A549 (cell line): ENCODE results near the gene HNRNPUL1. TPM values are rescaled to one million over a fixed set of nuclear protein-coding genes. Genes with fewer than 3 reads are reported as not detected.

Experiments used
- ATAC-seq, 2 experiments: fragments of 200-7000 bp in 1 of 2; fragments of >200 bp in 1 of 2; cut with Nextera tagmentation in 1 of 2; cut with Tn5 transposase in 1 of 2; 3 replicates each; pipeline versions ENCODE4 v1.8.0 to v1.9.1; 2018 to 2020; ENCODE audit warnings: mild to moderate bottlenecking in 1 of 2, moderate library complexity in 1 of 2
- CTCF ChIA-PET: fragments of 300-600 bp; sonication (Branson Sonifier 250); formaldehyde crosslinking; extraction: SDS; loops from one replicate; lab custom pipeline; 2021; ENCODE audit warnings: antibody characterized with exemption, inconsistent platforms; lab: Yijun Ruan, JAX
- POLR2A ChIA-PET: fragments of 350-600 bp; formaldehyde crosslinking; extraction: SDS; loops from one replicate; lab custom pipeline; 2021; ENCODE audit warnings: antibody characterized with exemption, inconsistent platforms; lab: Yijun Ruan, JAX
- DNase-seq, 2 experiments: peaks; one replicate each; pipeline versions ENCODE4 v3.0.0 to v3.0.0-alpha.2; 2011 to 2016; ENCODE audit warnings: low read depth in 1 of 2, low spot score in 1 of 2
- FAIRE-seq: peaks from 2 replicates; lab custom pipeline; 2011; peaks lifted over from hg19 to GRCh38; lab: Jason Lieb, UNC
- H3K27ac ChIP-seq, 2 experiments: fragments of >200 bp; sonication (Bioruptor Twin); formaldehyde crosslinking; 3 replicates each; pipeline ENCODE4 v1.5.1; 2016 to 2017
- H3K4me1 ChIP-seq: fragments of >200 bp; sonication (Bioruptor Twin); formaldehyde crosslinking; 3 replicates; pipeline ENCODE4 v1.6.1; 2016
- H3K4me2 ChIP-seq: fragments of >200 bp; sonication (Bioruptor Twin); formaldehyde crosslinking; 3 replicates; pipeline ENCODE4 v1.6.1; 2016
- H3K4me3 ChIP-seq: fragments of >200 bp; sonication (Bioruptor Twin); formaldehyde crosslinking; 3 replicates; pipeline ENCODE4 v1.5.1; 2016
- H3K9me3 ChIP-seq: fragments of >200 bp; sonication (Bioruptor Twin); formaldehyde crosslinking; 3 replicates; pipeline ENCODE4 v1.6.1; 2016
- BHLHE40 ChIP-seq: IDR thresholded peaks from 2 replicates; pipeline ENCODE4 v1.6.1; 2012; ENCODE audit warnings: low read depth, low read length, inconsistent platforms
- CHD2 ChIP-seq: fragments of 150-350 bp; IDR thresholded peaks from 2 replicates; pipeline ENCODE4 v1.6.1; 2014; ENCODE audit warnings: low read length; ENCODE audit not compliant: partially characterized antibody
- ESRRA ChIP-seq: fragments of 150-350 bp; IDR thresholded peaks from 2 replicates; pipeline ENCODE4 v1.6.1; 2014; ENCODE audit warnings: mild to moderate bottlenecking, low read length, borderline replicate concordance
- FOSL2 ChIP-seq, 2 experiments: fragments of 450-650 bp in 1 of 2; fragments of >200 bp in 1 of 2; sonication (Bioruptor Twin) in 1 of 2; formaldehyde crosslinking; IDR thresholded peaks; 2 replicates each; pipeline versions ENCODE4 v1.5.0 to v1.6.1; 2016 to 2020; ENCODE audit warnings: mild to moderate bottlenecking in 1 of 2, moderate library complexity in 1 of 2
- HDAC2 ChIP-seq: fragments of 200-600 bp; sonication (generic); IDR thresholded peaks from 2 replicates; pipeline ENCODE4 v1.6.1; 2016
- HMGXB4 ChIP-seq: fragments of 250-450 bp; sonication (Bioruptor Pico); IDR thresholded peaks from 2 replicates; pipeline ENCODE4 v1.5.0; 2021; ENCODE audit warnings: mild to moderate bottlenecking, moderate library complexity, borderline replicate concordance
- JUN ChIP-seq, 2 experiments: fragments of >200 bp; sonication (Bioruptor Twin); formaldehyde crosslinking; IDR thresholded peaks; 2 replicates in 1 of 2; 3 replicates in 1 of 2; pipeline ENCODE4 v1.6.1; 2016 to 2017
- KDM1A ChIP-seq: fragments of 200-600 bp; sonication (generic); IDR thresholded peaks from 2 replicates; pipeline ENCODE4 v1.6.1; 2016; ENCODE audit warnings: low read depth, mild to moderate bottlenecking
- KDM5A ChIP-seq: fragments of 200-600 bp; sonication (generic); IDR thresholded peaks from 2 replicates; pipeline ENCODE4 v1.6.1; 2016; ENCODE audit warnings: antibody characterized with exemption, mild to moderate bottlenecking
- MAFK ChIP-seq: fragments of 450-650 bp; IDR thresholded peaks from 2 replicates; pipeline ENCODE4 v1.6.1; 2014; ENCODE audit not compliant: partially characterized antibody
- PHF8 ChIP-seq: fragments of 200-600 bp; sonication (generic); IDR thresholded peaks from 2 replicates; pipeline ENCODE4 v1.6.1; 2016; ENCODE audit warnings: low read depth, mild to moderate bottlenecking, antibody characterized with exemption, moderate library complexity, borderline replicate concordance
- RARB ChIP-seq: fragments of 250-450 bp; sonication (Bioruptor Pico); IDR thresholded peaks from 2 replicates; pipeline ENCODE4 v1.8.0; 2021; ENCODE audit warnings: mild to moderate bottlenecking, moderate library complexity
- RFX5 ChIP-seq: fragments of 450-650 bp; IDR thresholded peaks from 2 replicates; pipeline ENCODE4 v1.7.1; 2014; ENCODE audit warnings: antibody characterized with exemption, mild to moderate bottlenecking, moderate library complexity
- SREBF2 ChIP-seq: fragments of 450-650 bp; IDR thresholded peaks from 2 replicates; pipeline ENCODE4 v1.6.1; 2014; ENCODE audit warnings: mild to moderate bottlenecking, moderate library complexity
- ZNF302 ChIP-seq: fragments of 250-450 bp; sonication (Bioruptor Pico); IDR thresholded peaks from 2 replicates; pipeline ENCODE4 v1.9.0; 2021; ENCODE audit warnings: inconsistent platforms, mild to moderate bottlenecking, moderate library complexity
- WGBS: methylation state at CpG from one replicate; pipeline ENCODE4 v1.1.6; 2017; ENCODE audit errors: missing lambda C conversion rate; 5-methylcytosine and 5-hydroxymethylcytosine counted together
- polyA plus RNA-seq, 4 experiments: library from polyadenylated mRNA; depleted of rRNA in 3 of 4; stranded (reverse); fragments of >200 nt; fragmentation: RNase III in 1 of 4; extraction: RNeasy Plus Mini Kit Qiagen cat#74134 plus additional on column Dnase treatment in 1 of 4; gene quantifications; 2 replicates in 3 of 4; 3 replicates in 1 of 4; pipeline ENCODE4 v1.2.3, GENCODE V29; 2011 to 2017
- TF ChIP-seq, protein P1 (sequence below): fragments of >200 bp; sonication (Bioruptor Twin); formaldehyde crosslinking; IDR thresholded peaks from 3 replicates; pipeline ENCODE4 v1.5.1; 2016
- TF ChIP-seq, protein P2 (sequence below): fragments of >200 bp; sonication (Bioruptor Twin); formaldehyde crosslinking; IDR thresholded peaks from 2 replicates; pipeline ENCODE4 v1.6.1; 2016

The HNRNPUL1 gene
- polyA plus RNA-seq, 2 of the 4 experiments (the other 2 are of a cell fraction) = 89.5 to 278 TPM

DNA sequence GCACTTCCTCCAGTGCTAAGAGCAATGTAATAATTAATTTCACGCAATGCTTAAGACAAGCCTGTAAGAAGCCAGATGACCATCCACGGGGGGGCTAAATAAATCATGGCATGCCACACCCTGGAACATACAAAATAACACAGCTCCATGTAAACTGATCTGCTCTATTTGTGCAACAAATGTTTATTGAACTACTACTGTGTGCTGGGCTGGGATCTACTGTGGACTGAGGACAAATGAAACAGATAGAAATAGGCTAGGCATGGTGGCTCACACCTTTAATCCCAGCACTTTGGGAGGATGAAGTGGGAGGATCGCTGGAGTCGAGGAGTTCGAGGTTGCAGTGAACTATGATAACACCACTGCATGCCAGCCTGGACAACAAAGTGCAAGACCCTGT is 68.3 kb downstream of the HNRNPUL1 start:
- CTCF ChIA-PET = interaction anchor here (1.1 to 23.9 kb wide), 6 partner anchors 10 to 128 kb away, joined by 3 to 295 read pairs (median 18); partner anchors contain the start of gene TGFB1

GRCh38 chr19:41334793-41335192 is 70.6 kb downstream of the HNRNPUL1 start:
- DNase-seq (no peak), ATAC-seq (no peak), FAIRE-seq (no peak)
- H3K4me3 ChIP-seq = no peak overlapping the region
- POLR2A ChIA-PET = no interaction called here
- H3K4me1 ChIP-seq = peaks cover 2% of the 10 kb centered on the region; the same call in 2 of the 3 replicates
- no peak overlapping the region for H3K27ac ChIP-seq
- CTCF ChIA-PET = interaction anchor here (1.2 to 23.9 kb wide), 7 partner anchors 13 to 62 kb away, joined by 3 to 295 read pairs (median 8); partner anchors contain the start of genes B9D2 and TGFB1
- WGBS = 93% methylated on average over 5 of the region's 5 CpGs
- TF ChIP-seq FOSL2 (IDR thresholded peaks at IDR 0.05) (no peak), FOSL2 (CRISPR knock-in tag; IDR thresholded peaks at IDR 0.05) (no peak), JUN (IDR thresholded peaks at IDR 0.05) (0 out of 5 replicates have a peak, but pooled peaks of 1 of the 2 experiments have one; percentile 11)
- no peak overlapping the region for H3K4me2 ChIP-seq
- H3K9me3 ChIP-seq = no peaks in the 10 kb centered on the region

More for the DNA sequence above, 68.3 kb downstream of the HNRNPUL1 start:
- Histone ChIP-seq H3K4me3 (no peak overlapping the region), H3K27ac (no peak overlapping the region), H3K4me1 (peaks cover 16% of the 10 kb centered on the region), H3K9me3 (no peaks in the 10 kb centered on the region), H3K4me2 (no peak overlapping the region)
- POLR2A ChIA-PET = no interaction called here
- no peak for TF ChIP-seq MAFK
- no peak for TF ChIP-seq HMGXB4
- TF ChIP-seq, protein P1, sequence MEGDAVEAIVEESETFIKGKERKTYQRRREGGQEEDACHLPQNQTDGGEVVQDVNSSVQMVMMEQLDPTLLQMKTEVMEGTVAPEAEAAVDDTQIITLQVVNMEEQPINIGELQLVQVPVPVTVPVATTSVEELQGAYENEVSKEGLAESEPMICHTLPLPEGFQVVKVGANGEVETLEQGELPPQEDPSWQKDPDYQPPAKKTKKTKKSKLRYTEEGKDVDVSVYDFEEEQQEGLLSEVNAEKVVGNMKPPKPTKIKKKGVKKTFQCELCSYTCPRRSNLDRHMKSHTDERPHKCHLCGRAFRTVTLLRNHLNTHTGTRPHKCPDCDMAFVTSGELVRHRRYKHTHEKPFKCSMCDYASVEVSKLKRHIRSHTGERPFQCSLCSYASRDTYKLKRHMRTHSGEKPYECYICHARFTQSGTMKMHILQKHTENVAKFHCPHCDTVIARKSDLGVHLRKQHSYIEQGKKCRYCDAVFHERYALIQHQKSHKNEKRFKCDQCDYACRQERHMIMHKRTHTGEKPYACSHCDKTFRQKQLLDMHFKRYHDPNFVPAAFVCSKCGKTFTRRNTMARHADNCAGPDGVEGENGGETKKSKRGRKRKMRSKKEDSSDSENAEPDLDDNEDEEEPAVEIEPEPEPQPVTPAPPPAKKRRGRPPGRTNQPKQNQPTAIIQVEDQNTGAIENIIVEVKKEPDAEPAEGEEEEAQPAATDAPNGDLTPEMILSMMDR = no peak
- TF ChIP-seq RFX5 = no peak
- TF ChIP-seq SREBF2 = no peak
- TF ChIP-seq HDAC2 = no peak
- TF ChIP-seq PHF8 = no peak
- no peak for TF ChIP-seq ZNF302 (CRISPR knock-in tag)
- TF ChIP-seq ESRRA = no peak
- no peak for TF ChIP-seq KDM5A
- no peak for TF ChIP-seq JUN (IDR thresholded peaks at IDR 0.05)
- no peak for TF ChIP-seq KDM1A
- TF ChIP-seq, protein P2, sequence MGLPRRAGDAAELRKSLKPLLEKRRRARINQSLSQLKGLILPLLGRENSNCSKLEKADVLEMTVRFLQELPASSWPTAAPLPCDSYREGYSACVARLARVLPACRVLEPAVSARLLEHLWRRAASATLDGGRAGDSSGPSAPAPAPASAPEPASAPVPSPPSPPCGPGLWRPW = no peak
- no peak for TF ChIP-seq BHLHE40
- 84% methylated on average over 5 of the region's 5 CpGs for WGBS
- no peak for DNase-seq
- no peak for ATAC-seq
- peak; percentile 79 for FAIRE-seq

- H3K4me1 ChIP-seq = peaks cover 9% of the 10 kb centered on the region
- no peak overlapping the region for H3K27ac ChIP-seq
- no peak overlapping the region for H3K4me2 ChIP-seq
- ChIA-PET CTCF (interaction anchor here (0.6 to 23.9 kb wide), 7 partner anchors 8 to 120 kb away, joined by 3 to 295 read pairs (median 8); partner anchors contain the start of genes B9D2 and TGFB1), POLR2A (no interaction called here)
- no peak for ATAC-seq
- H3K4me3 ChIP-seq = no peak overlapping the region
- DNase-seq = no peak
- no peaks in the 10 kb centered on the region for H3K9me3 ChIP-seq
- 87% methylated on average over 10 of the region's 10 CpGs for WGBS
- FAIRE-seq = no peak
- TF ChIP-seq CHD2 (no peak), RARB (CRISPR knock-in tag) (no peak)
Observed at GRCh38 chr19:41335467-41335866, 71.3 kb downstream of the HNRNPUL1 start.
